H1 (cell line): ENCODE results near the gene BCAS3. TPM values are rescaled to one million over a fixed set of nuclear protein-coding genes. Genes with fewer than 3 reads are reported as not detected.

Experiments used
- CTCF ChIA-PET: fragments of 300-600 bp; sonication (Branson Sonifier 250); formaldehyde crosslinking; loops from one replicate; lab custom pipeline; 2021; ENCODE audit not compliant: partially characterized antibody; lab: Charles Lee
- POLR2A ChIA-PET: fragments of 300-600 bp; sonication (Branson Sonifier 250); formaldehyde crosslinking; loops from one replicate; lab custom pipeline; 2021; ENCODE audit warnings: inconsistent platforms; ENCODE audit not compliant: partially characterized antibody; lab: Charles Lee
- DNase-seq, 2 experiments: peaks; one replicate each; pipeline versions ENCODE4 v3.0.0 to v3.0.0-alpha.2; 2010 to 2022; ENCODE audit warnings: low spot score in 2 of 2, low read depth in 1 of 2, mixed read lengths in 1 of 2
- FAIRE-seq: peaks from 2 replicates; lab custom pipeline; 2011; peaks lifted over from hg19 to GRCh38; lab: Jason Lieb, UNC
- H2AFZ ChIP-seq: 2 replicates; pipeline ENCODE4 v1.8.1; 2012; ENCODE audit warnings: low read length, inconsistent platforms
- H2AK5ac ChIP-seq: 2 replicates; pipeline ENCODE4 v1.6.1; 2013; ENCODE audit warnings: low read depth, low read length
- H2BK120ac ChIP-seq: replicated peaks from 2 replicates; pipeline ENCODE3; 2013; ENCODE audit warnings: low read depth, low read length, inconsistent platforms
- H2BK12ac ChIP-seq: 2 replicates; pipeline ENCODE4 v1.6.1; 2013; ENCODE audit warnings: low read depth, low read length
- H2BK15ac ChIP-seq: 2 replicates; pipeline ENCODE4 v1.6.1; 2013; ENCODE audit warnings: low read length
- H2BK20ac ChIP-seq: 2 replicates; pipeline ENCODE4 v1.6.1; 2013; ENCODE audit warnings: low read length
- H2BK5ac ChIP-seq: 2 replicates; pipeline ENCODE4 v1.6.1; 2013; ENCODE audit warnings: low read depth, low read length
- H3K14ac ChIP-seq: 2 replicates; pipeline ENCODE4 v1.6.1; 2013; ENCODE audit warnings: inconsistent platforms; ENCODE audit not compliant: insufficient read length
- H3K18ac ChIP-seq: 2 replicates; pipeline ENCODE4 v1.6.1; 2013; ENCODE audit warnings: low read length; ENCODE audit errors: extremely low read depth
- H3K23ac ChIP-seq: 2 replicates; pipeline ENCODE4 v1.6.1; 2013; ENCODE audit warnings: inconsistent platforms; ENCODE audit not compliant: insufficient read length
- H3K23me2 ChIP-seq: 2 replicates; pipeline ENCODE4 v1.6.1; 2013; ENCODE audit warnings: low read depth, low read length
- H3K27ac ChIP-seq: 2 replicates; pipeline ENCODE4 v1.6.1; 2011; ENCODE audit warnings: low read depth, low read length, inconsistent platforms
- H3K27me3 ChIP-seq, 4 experiments: replicated peaks in 1 of 4; 1 replicate in 1 of 4; 2 replicates in 3 of 4; pipeline versions ENCODE4 v1.6.1 to v1.8.1; 2011 to 2013; ENCODE audit warnings: low read length in 3 of 4, mild to moderate bottlenecking in 3 of 4, inconsistent platforms in 2 of 4, mixed read lengths in 2 of 4, moderate library complexity in 1 of 4; ENCODE audit not compliant: control insufficient read depth in 3 of 4, insufficient read depth in 3 of 4; ENCODE audit errors: extremely low read depth in 1 of 4
- H3K36me3 ChIP-seq, 4 experiments: 2 replicates each; pipeline versions ENCODE4 v1.6.1 to v1.8.1; 2011 to 2013; ENCODE audit warnings: mild to moderate bottlenecking in 4 of 4, low read length in 3 of 4, moderate library complexity in 2 of 4, control low read depth in 1 of 4, inconsistent platforms in 1 of 4; ENCODE audit not compliant: insufficient read depth in 4 of 4, control insufficient read depth in 2 of 4
- H3K4ac ChIP-seq: replicated peaks from 2 replicates; pipeline ENCODE3; 2013; ENCODE audit warnings: low read length, low read depth, mixed read lengths, inconsistent platforms; ENCODE audit not compliant: insufficient read length
- H3K4me1 ChIP-seq, 4 experiments: replicated peaks in 1 of 4; 1 replicate in 1 of 4; 2 replicates in 3 of 4; pipeline versions ENCODE4 v1.6.1 to v1.8.1; 2011 to 2013; ENCODE audit warnings: low read length in 3 of 4, inconsistent platforms in 2 of 4, mixed read lengths in 1 of 4; ENCODE audit not compliant: insufficient read depth in 4 of 4, control insufficient read depth in 3 of 4
- H3K4me2 ChIP-seq, 2 experiments: 2 replicates each; pipeline versions ENCODE4 v1.6.1 to v1.8.1; 2011 to 2013; ENCODE audit warnings: low read depth in 2 of 2, low read length in 2 of 2, control low read depth in 1 of 2, inconsistent platforms in 1 of 2, mild to moderate bottlenecking in 1 of 2; ENCODE audit not compliant: insufficient read depth in 1 of 2
- H3K4me3 ChIP-seq, 4 experiments: fragments of 200-600, 300-600 bp in 1 of 4; sonication (generic), shearing (Covaris generic), sonication (Bioruptor Twin) in 1 of 4; 2 replicates each; pipeline versions ENCODE4 v1.5.1 to v1.8.1; 2011 to 2016; ENCODE audit warnings: low read length in 4 of 4, low read depth in 3 of 4, control low read depth in 2 of 4, inconsistent platforms in 2 of 4, mild to moderate bottlenecking in 2 of 4, mixed read lengths in 1 of 4, moderate library complexity in 1 of 4; ENCODE audit not compliant: insufficient read depth in 2 of 4; ENCODE audit errors: extremely low read depth in 1 of 4
- H3K56ac ChIP-seq: replicated peaks from 2 replicates; pipeline ENCODE3; 2013; ENCODE audit warnings: low read depth, mild to moderate bottlenecking, mixed read lengths, low read length, inconsistent platforms; ENCODE audit not compliant: insufficient read length
- H3K79me1 ChIP-seq: 2 replicates; pipeline ENCODE4 v1.6.1; 2013; ENCODE audit warnings: low read depth, low read length, control low read depth
- H3K79me2 ChIP-seq, 2 experiments: 2 replicates each; pipeline versions ENCODE4 v1.6.1 to v1.8.1; 2012 to 2013; ENCODE audit warnings: low read length in 2 of 2, mild to moderate bottlenecking in 2 of 2, inconsistent platforms in 1 of 2; ENCODE audit not compliant: insufficient read depth in 2 of 2, control insufficient read depth in 1 of 2
- H3K9ac ChIP-seq, 4 experiments: replicated peaks in 1 of 4; 1 replicate in 1 of 4; 2 replicates in 3 of 4; pipeline versions ENCODE4 v1.6.1 to v1.8.1; 2011 to 2013; ENCODE audit warnings: low read depth in 3 of 4, low read length in 3 of 4, control low read depth in 2 of 4, mild to moderate bottlenecking in 2 of 4, moderate library complexity in 2 of 4, inconsistent platforms in 1 of 4; ENCODE audit errors: extremely low read depth in 1 of 4
- H3K9me3 ChIP-seq, 2 experiments: 2 replicates each; pipeline versions ENCODE4 v1.6.1 to v1.8.1; 2012 to 2013; ENCODE audit warnings: mild to moderate bottlenecking in 2 of 2, moderate library complexity in 2 of 2, control low read depth in 1 of 2, inconsistent platforms in 1 of 2, low read depth in 1 of 2, low read length in 1 of 2, mixed read lengths in 1 of 2; ENCODE audit not compliant: insufficient read depth in 2 of 2
- H4K20me1 ChIP-seq, 2 experiments: replicated peaks in 1 of 2; 2 replicates each; pipeline versions ENCODE3 to v1.8.1; 2011 to 2013; ENCODE audit warnings: inconsistent platforms in 2 of 2, low read length in 2 of 2, mild to moderate bottlenecking in 1 of 2; ENCODE audit not compliant: insufficient read depth in 2 of 2, control insufficient read depth in 1 of 2
- H4K5ac ChIP-seq: 2 replicates; pipeline ENCODE4 v1.6.1; 2013; ENCODE audit warnings: low read length, low read depth, mixed read lengths, inconsistent platforms; ENCODE audit not compliant: insufficient read length
- H4K8ac ChIP-seq: 2 replicates; pipeline ENCODE4 v1.8.0; 2013; ENCODE audit warnings: mild to moderate bottlenecking, moderate library complexity, low read length, inconsistent platforms; ENCODE audit not compliant: insufficient read depth; ENCODE audit errors: extremely low read depth
- H4K91ac ChIP-seq: replicated peaks from 2 replicates; pipeline ENCODE3; 2013; ENCODE audit warnings: low read length, mixed read lengths, inconsistent platforms; ENCODE audit not compliant: insufficient read length
- CBX8 ChIP-seq: fragments of 300-800, 300-1000 bp; sonication (generic); IDR thresholded peaks from 2 replicates; pipeline ENCODE4 v1.7.1; 2016; ENCODE audit warnings: low read depth, low read length, borderline replicate concordance
- RAD21 ChIP-seq, 2 experiments: IDR thresholded peaks in 1 of 2; conservative IDR thresholded peaks in 1 of 2; 2 replicates each; pipeline ENCODE4 v1.6.1; 2011; ENCODE audit warnings: low read depth in 2 of 2, low read length in 2 of 2, improper control_type of control experiment in 1 of 2, inconsistent platforms in 1 of 2, mild to moderate bottlenecking in 1 of 2, moderate library complexity in 1 of 2
- WGBS, 2 experiments: shearing (Covaris generic) in 1 of 2; methylation state at CpG; one replicate each; pipeline versions ENCODE4 v1.1.6 to v1.1.7; 2013 to 2015; ENCODE audit warnings: low lambda C conversion rate in 2 of 2, mixed read lengths in 2 of 2, inconsistent platforms in 1 of 2, low coverage in 1 of 2, missing lambda C conversion rate in 1 of 2; ENCODE audit not compliant: insufficient replicate concordance in 2 of 2, insufficient coverage in 1 of 2, insufficient read length in 1 of 2; ENCODE audit errors: extremely low coverage in 1 of 2, missing lambda C conversion rate in 1 of 2; 5-methylcytosine and 5-hydroxymethylcytosine counted together
- polyA plus RNA-seq, 7 experiments: library from polyadenylated mRNA; depleted of rRNA in 3 of 7; stranded (reverse) in 5 of 7; unstranded in 2 of 7; fragments of >200 nt in 5 of 7; fragments of 200-250 nt in 2 of 7; gene quantifications; 1 replicate in 5 of 7; 2 replicates in 1 of 7; 4 replicates in 1 of 7; pipeline versions ENCODE4 v1.2.1 to v1.2.3, GENCODE V29; 2011 to 2013; ENCODE audit warnings: missing spikeins in 2 of 7, mixed read lengths in 2 of 7
- total RNA-seq: library from RNA; stranded (reverse); fragmentation: NEBNext Ultra II Directional; extraction: Animal tissue kit (Norgen Biotek cat#: 25700); gene quantifications from 2 replicates; pipeline ENCODE4 v1.2.1, GENCODE V29; 2021

The BCAS3 gene
- total and polyA plus RNA-seq, 2 of the 8 experiments (the other 6 are each of a cell fraction or from before 2014, with no cell fraction given), result 9.9 to 13.3 TPM

- H4K91ac ChIP-seq, result no peak overlapping the region
- FAIRE-seq (no peak), DNase-seq (no peak)
- H2BK15ac ChIP-seq, result no peak overlapping the region
- no peaks in the 10 kb centered on the region for H3K36me3 ChIP-seq
- no peak overlapping the region for H3K4me2 ChIP-seq
- no peak overlapping the region for H3K4ac ChIP-seq
- H3K23ac ChIP-seq, result no peak overlapping the region
- no peak overlapping the region for H2BK120ac ChIP-seq
- H2AFZ ChIP-seq, result no peak overlapping the region
- H3K18ac ChIP-seq, result no peak overlapping the region
- 91% methylated on average over 4 of the region's 4 CpGs; no CpG with 5 or more reads in 1 of the 2 experiments for WGBS, 2 experiments
- no peak overlapping the region for H3K56ac ChIP-seq
- no peak overlapping the region for H3K27ac ChIP-seq
- no peaks in the 10 kb centered on the region for H3K4me1 ChIP-seq
- H3K9me3 ChIP-seq, result no peaks in the 10 kb centered on the region
- no peak overlapping the region for H2BK12ac ChIP-seq
- no peak overlapping the region for H4K8ac ChIP-seq
- no peaks in the 10 kb centered on the region for H4K20me1 ChIP-seq
- no peak overlapping the region for H3K9ac ChIP-seq
- H3K23me2 ChIP-seq, result no peaks in the 10 kb centered on the region
- H2AK5ac ChIP-seq, result no peak overlapping the region
- H2BK5ac ChIP-seq, result no peak overlapping the region
- no peak overlapping the region for H4K5ac ChIP-seq
- H3K79me2 ChIP-seq, result no peaks in the 10 kb centered on the region
- POLR2A ChIA-PET, result no interaction called here
- TF ChIP-seq RAD21 (IDR thresholded peaks at IDR 0.05 in 1 of 2, conservative IDR thresholded peaks at IDR 0.05 in 1 of 2; ENCODE audit: low read depth in 2 of 2, low read length in 2 of 2), result peak in 1 of 2 experiments; percentile 15; a peak in 1 of 4 replicates
- TF ChIP-seq CBX8, result no peak
- H3K14ac ChIP-seq, result no peak overlapping the region
- H3K27me3 ChIP-seq, result no peaks in the 10 kb centered on the region
- no peak overlapping the region for H2BK20ac ChIP-seq
- no peak overlapping the region for H3K4me3 ChIP-seq
- CTCF ChIA-PET, result no interaction called here
- no peaks in the 10 kb centered on the region for H3K79me1 ChIP-seq
Measured at GRCh38 chr17:61117983-61118382, 440.3 kb downstream of the BCAS3 start.
